SK-N-MC (cell line): ENCODE measurements around the gene AJUBA.

Experiments used
- EZH2 ChIP-seq: fragments of 200-600 bp; sonication (generic); IDR thresholded peaks from one replicate; pipeline ENCODE4 v1.6.1; 2017; ENCODE audit warnings: antibody characterized with exemption
- POLR2AphosphoS5 ChIP-seq: IDR thresholded peaks from 2 replicates; pipeline ENCODE4 v1.6.1; 2012; ENCODE audit warnings: mild to moderate bottlenecking, low read depth, low read length, borderline replicate concordance

DNA sequence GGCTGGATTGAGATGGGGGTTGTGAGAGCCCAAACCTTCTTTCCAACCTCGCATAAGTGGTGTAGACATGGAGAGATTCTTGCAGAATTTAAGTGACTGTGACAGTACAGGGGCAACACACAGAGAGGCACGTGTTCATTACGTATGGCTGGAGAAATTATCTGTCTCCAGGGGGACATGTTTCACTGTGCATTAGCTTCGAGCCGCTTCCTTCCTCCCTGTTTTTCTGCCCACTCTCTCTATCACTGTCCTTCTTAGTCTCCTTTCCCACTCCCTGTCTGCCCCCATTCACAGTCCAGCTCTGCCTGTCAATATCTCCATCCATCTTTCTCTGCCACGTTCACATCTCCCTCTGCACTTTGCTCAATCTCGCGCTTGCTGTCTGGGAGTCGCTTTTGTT lies 39.1 kb upstream of the AJUBA start:
- TF ChIP-seq POLR2AphosphoS5 (no peak), EZH2 (no peak)
